ENCODE data around the gene UPK2. TPM values are rescaled to one million over a fixed set of nuclear protein-coding genes. Genes with fewer than 3 reads are reported as not detected.

UPK2 gene
- polyA plus RNA-seq, 1 donor (not counting 4 experiments of a cell fraction or from before 2014, with no cell fraction given): 0.20 TPM

DNA sequence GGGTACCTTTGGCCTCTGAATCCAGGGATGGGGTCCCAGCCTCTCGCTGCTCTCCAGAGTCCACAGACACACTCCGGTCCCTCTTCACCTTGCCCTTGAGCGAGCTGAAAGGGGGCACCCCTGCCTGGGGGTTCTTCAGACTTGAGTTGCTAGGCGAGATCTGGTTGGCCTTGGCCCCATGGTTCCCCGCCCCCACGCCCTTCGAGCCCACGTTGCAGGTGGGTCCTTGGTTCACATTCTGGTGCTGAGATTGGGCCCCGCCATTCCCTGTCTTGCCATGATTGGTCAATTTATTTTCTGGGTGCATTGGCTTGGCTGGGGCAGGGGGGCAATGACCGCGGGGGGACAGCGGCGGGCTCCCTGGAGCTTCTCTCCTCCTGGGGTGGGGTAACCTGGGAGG is 47.8 kb upstream of the UPK2 start:
- Histone ChIP-seq H3K9me1 (ENCODE audit: control insufficient read depth, extremely low read depth, insufficient read depth, low read length) (no peaks in the 10 kb centered on the region), H4K20me1 (ENCODE audit: control insufficient read depth, extremely low read depth, insufficient read depth, low read length) (peaks cover 6% of the 10 kb centered on the region), H3K27me3 (ENCODE audit: control insufficient read depth, extremely low read depth, insufficient read depth, low read length) (no peaks in the 10 kb centered on the region), H3K27ac (ENCODE audit: control insufficient read depth, insufficient read depth, low read length) (no peak overlapping the region), H3K4me3 (ENCODE audit: control insufficient read depth in 2 of 3, extremely low read depth in 1 of 3, insufficient read depth in 2 of 3, low read depth in 1 of 3, low read length in 3 of 3) (no peak overlapping the region), H3K9ac (ENCODE audit: control insufficient read depth, extremely low read depth, insufficient read depth, low read length) (no peak overlapping the region), H3K9me3 (ENCODE audit: control insufficient read depth, low read depth, low read length) (no peaks in the 10 kb centered on the region), H3K4me1 (ENCODE audit: control insufficient read depth, extremely low read depth, insufficient read depth, low read length) (peaks cover 56% of the 10 kb centered on the region), H3K36me3 (ENCODE audit: control insufficient read depth in 2 of 2, extremely low read depth in 1 of 2, insufficient read depth in 2 of 2, low read length in 2 of 2) (peaks cover 29 to 39% of the 10 kb centered on the region in 2 experiments), H3K79me2 (ENCODE audit: control insufficient read depth, insufficient read depth, low read length) (peaks cover 56% of the 10 kb centered on the region), H2AFZ (ENCODE audit: control insufficient read depth, low read length) (no peak overlapping the region), H3K4me2 (ENCODE audit: control insufficient read depth, extremely low read depth, insufficient read depth, low read depth, low read length) (no peak overlapping the region)
- TF ChIP-seq EZH2 (IDR thresholded peaks at IDR 0.05; ENCODE audit: low read length): no peak
- TF ChIP-seq, protein P1, sequence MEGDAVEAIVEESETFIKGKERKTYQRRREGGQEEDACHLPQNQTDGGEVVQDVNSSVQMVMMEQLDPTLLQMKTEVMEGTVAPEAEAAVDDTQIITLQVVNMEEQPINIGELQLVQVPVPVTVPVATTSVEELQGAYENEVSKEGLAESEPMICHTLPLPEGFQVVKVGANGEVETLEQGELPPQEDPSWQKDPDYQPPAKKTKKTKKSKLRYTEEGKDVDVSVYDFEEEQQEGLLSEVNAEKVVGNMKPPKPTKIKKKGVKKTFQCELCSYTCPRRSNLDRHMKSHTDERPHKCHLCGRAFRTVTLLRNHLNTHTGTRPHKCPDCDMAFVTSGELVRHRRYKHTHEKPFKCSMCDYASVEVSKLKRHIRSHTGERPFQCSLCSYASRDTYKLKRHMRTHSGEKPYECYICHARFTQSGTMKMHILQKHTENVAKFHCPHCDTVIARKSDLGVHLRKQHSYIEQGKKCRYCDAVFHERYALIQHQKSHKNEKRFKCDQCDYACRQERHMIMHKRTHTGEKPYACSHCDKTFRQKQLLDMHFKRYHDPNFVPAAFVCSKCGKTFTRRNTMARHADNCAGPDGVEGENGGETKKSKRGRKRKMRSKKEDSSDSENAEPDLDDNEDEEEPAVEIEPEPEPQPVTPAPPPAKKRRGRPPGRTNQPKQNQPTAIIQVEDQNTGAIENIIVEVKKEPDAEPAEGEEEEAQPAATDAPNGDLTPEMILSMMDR (optimal IDR thresholded peaks at IDR 0.05 in 1 of 3, IDR thresholded peaks at IDR 0.05 in 1 of 3, conservative IDR thresholded peaks at IDR 0.05 in 1 of 3; ENCODE audit: extremely low read depth in 1 of 3, insufficient read depth in 2 of 3, low read length in 3 of 3): no peak
- FAIRE-seq (no peak), DNase-seq (ENCODE audit: low read depth, low spot score) (no peak)
- dilution Hi-C loops (cut with MboI; ENCODE audit: extremely low pct_ligation_motif_present, low sequenced_read_pairs): no loop called here

DNA sequence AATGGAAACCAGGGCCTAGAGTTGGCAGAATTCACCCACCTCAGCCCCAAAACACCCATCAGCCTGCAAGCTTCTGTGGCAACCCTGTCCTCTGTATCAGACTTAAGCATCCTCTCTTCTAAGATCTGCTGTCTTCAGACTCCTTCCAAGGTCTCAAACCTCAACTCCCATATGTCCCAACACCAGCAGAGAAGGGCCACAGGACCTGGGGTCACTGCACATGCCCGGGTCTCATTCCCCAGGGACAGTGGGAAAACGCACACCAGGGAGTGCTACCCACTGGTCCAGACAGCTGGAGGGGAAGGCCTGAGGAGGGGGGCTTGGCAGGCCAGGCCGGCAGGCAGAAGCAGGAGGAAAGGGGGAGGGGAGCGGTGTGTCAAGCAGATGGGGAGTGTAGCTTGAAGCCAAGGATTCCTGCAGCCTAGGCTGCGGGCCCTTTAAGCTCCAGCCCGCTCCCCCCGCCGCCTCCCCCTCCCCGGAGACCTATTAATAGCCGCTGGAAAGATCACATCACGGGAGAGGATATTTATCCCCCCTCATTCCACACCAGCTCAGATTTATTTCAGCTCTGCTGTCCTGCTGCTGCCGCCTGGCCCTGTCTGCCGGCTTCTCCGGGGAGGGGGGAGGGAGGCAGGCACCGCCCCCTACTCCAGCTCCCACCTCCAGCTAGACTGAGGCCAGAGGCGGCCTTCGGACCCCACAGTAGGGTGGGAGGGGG is 47.0 kb upstream of the UPK2 start:
- FAIRE-seq (no peak), DNase-seq (ENCODE audit: low read depth, low spot score) (no peak)
- H2AFZ ChIP-seq (ENCODE audit: control insufficient read depth, low read length): no peak overlapping the region
- H3K27me3 ChIP-seq (ENCODE audit: control insufficient read depth, extremely low read depth, insufficient read depth, low read length): no peaks in the 10 kb centered on the region
- peaks cover 64% of the 10 kb centered on the region for H3K4me1 ChIP-seq (ENCODE audit: control insufficient read depth, extremely low read depth, insufficient read depth, low read length)
- peaks cover 24 to 34% of the 10 kb centered on the region in 2 experiments for H3K36me3 ChIP-seq (ENCODE audit: control insufficient read depth in 2 of 2, extremely low read depth in 1 of 2, insufficient read depth in 2 of 2, low read length in 2 of 2)
- H3K9ac ChIP-seq (ENCODE audit: control insufficient read depth, extremely low read depth, insufficient read depth, low read length): peak overlapping the region; percentile 80
- H3K4me2 ChIP-seq (ENCODE audit: control insufficient read depth, extremely low read depth, insufficient read depth, low read depth, low read length): peak overlapping the region; percentile 79
- peak overlapping the region; percentile 33 to 62 (median 62) for H3K4me3 ChIP-seq (ENCODE audit: control insufficient read depth in 2 of 3, extremely low read depth in 1 of 3, insufficient read depth in 2 of 3, low read depth in 1 of 3, low read length in 3 of 3)
- H3K27ac ChIP-seq (ENCODE audit: control insufficient read depth, insufficient read depth, low read length): peak overlapping the region; percentile 88
- H3K79me2 ChIP-seq (ENCODE audit: control insufficient read depth, insufficient read depth, low read length): peaks cover 53% of the 10 kb centered on the region
- no peaks in the 10 kb centered on the region for H3K9me3 ChIP-seq (ENCODE audit: control insufficient read depth, low read depth, low read length)
- TF ChIP-seq, protein P1 (optimal IDR thresholded peaks at IDR 0.05 in 1 of 3, IDR thresholded peaks at IDR 0.05 in 1 of 3, conservative IDR thresholded peaks at IDR 0.05 in 1 of 3; ENCODE audit: extremely low read depth in 1 of 3, insufficient read depth in 2 of 3, low read length in 3 of 3): no peak
- TF ChIP-seq EZH2 (IDR thresholded peaks at IDR 0.05; ENCODE audit: low read length): no peak
- dilution Hi-C loops (cut with MboI; ENCODE audit: extremely low pct_ligation_motif_present, low sequenced_read_pairs): no loop called here
- H4K20me1 ChIP-seq (ENCODE audit: control insufficient read depth, extremely low read depth, insufficient read depth, low read length): peaks cover 4% of the 10 kb centered on the region
- no peaks in the 10 kb centered on the region for H3K9me1 ChIP-seq (ENCODE audit: control insufficient read depth, extremely low read depth, insufficient read depth, low read length)
